HFFc6 (cell line): Measurements from ENCODE around the gene ARL4C. TPM values are rescaled to one million over a fixed set of nuclear protein-coding genes. Genes with fewer than 3 reads are reported as not detected.

ENCODE experiments used
- DNase-seq: peaks from one replicate; pipeline ENCODE4 v3.0.0-alpha.2; 2018
- H3K27ac Mint-ChIP-seq: 2 replicates; pipeline ENCODE4 v1.8.0; 2020; ENCODE audit warnings: mild to moderate bottlenecking, mixed read lengths
- H3K27me3 Mint-ChIP-seq: 2 replicates; pipeline ENCODE4 v1.8.0; 2021; ENCODE audit warnings: mild to moderate bottlenecking, moderate library complexity, mixed read lengths; ENCODE audit not compliant: insufficient read depth
- H3K36me3 Mint-ChIP-seq: 2 replicates; pipeline ENCODE4 v1.8.0; 2021; ENCODE audit warnings: low read depth, mixed read lengths
- H3K4me1 Mint-ChIP-seq: 2 replicates; pipeline ENCODE4 v1.8.0; 2020; ENCODE audit warnings: low read depth, mixed read lengths
- H3K4me3 Mint-ChIP-seq: 2 replicates; pipeline ENCODE4 v1.8.0; 2020; ENCODE audit warnings: mild to moderate bottlenecking, moderate library complexity, mixed read lengths
- H3K9me3 Mint-ChIP-seq: 2 replicates; pipeline ENCODE4 v1.8.0; 2020; ENCODE audit warnings: mild to moderate bottlenecking, mixed read lengths
- long read RNA-seq: library from polyadenylated mRNA; unstranded; transcript quantifications from one replicate; pipeline ENCODE4 v2.0.0, GENCODE V29; 2019
- total RNA-seq, 6 experiments: library from RNA; stranded (reverse); fragmentation: NEBNext Ultra II Directional; extraction: Animal tissue kit (Norgen Biotek cat#: 25700); gene quantifications; 2 replicates in 1 of 6; 3 replicates in 5 of 6; pipeline ENCODE4 v1.2.3, GENCODE V29; 2021
- TF ChIP-seq, protein P1 (sequence below): fragments of 200-600 bp; sonication (generic); IDR thresholded peaks from 2 replicates; pipeline ENCODE4 v1.5.0; 2021; ENCODE audit warnings: antibody characterized with exemption, mild to moderate bottlenecking

The ARL4C gene, protein sequence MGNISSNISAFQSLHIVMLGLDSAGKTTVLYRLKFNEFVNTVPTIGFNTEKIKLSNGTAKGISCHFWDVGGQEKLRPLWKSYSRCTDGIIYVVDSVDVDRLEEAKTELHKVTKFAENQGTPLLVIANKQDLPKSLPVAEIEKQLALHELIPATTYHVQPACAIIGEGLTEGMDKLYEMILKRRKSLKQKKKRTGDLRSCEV
- 1 to 10 TPM; 3.6 to 6.5 (median 6.0) TPM for total RNA-seq
- long read RNA-seq, full-length matches to known transcripts = 3 of 3 reads
- long read RNA-seq, partial matches to known transcripts = 0 of 3 reads
- long read RNA-seq, other reads (novel, unspliced or antisense) = 0 of 3 reads

DNA sequence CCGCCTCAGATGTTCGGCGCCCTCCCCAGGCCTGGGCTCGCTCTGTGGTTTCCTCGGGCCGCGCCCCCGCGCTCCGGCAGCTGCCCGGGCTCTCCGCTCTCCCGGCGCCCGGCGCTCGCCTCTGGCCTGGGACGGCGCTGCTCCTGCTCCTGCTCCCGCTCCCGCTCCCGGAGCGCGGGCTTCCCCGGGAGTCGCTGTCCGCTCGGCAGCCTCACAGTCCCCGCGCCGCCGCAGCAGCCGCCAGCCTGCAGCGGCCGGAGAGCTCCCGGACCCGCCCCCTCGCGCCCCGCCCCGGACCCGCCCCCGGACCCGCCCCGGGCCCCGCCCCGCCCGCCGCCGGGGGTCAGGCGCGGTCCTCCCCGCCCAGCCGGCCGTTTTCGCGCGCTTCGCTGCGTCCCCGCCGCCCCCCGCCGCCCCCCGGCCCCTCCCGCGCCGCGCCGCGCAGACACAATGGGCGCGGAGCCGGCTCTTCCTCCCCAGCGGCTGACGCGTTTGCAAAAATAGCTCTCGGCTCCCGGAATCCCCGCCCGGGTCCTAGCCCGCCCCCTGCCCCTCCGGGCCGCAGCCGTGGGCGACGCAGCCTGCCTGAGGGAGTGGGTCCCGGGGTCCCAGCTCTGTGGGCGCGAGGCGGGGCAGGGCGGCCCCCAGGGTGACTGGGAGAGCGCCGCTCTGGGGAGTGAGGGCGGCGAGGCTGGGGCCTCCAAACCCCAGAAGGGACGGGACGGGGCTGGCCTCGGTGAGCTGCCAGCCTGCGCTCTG, at the start of gene ARL4C:
ARL4C (minus strand) TSS at position 247 of the 759 bp plus-strand sequence. CDS start 495 bp downstream, outside the sequence.
- Mint-ChIP-seq H3K27me3 (no peaks in the 10 kb centered on the region), H3K9me3 (peaks cover 4% of the 10 kb centered on the region; the same call in 1 of the 2 replicates), H3K4me1 (peaks cover 36% of the 10 kb centered on the region), H3K4me3 (peak within 1 kb of the TSS; percentile 93), H3K27ac (peak within 1 kb of the TSS; percentile 80), H3K36me3 (peaks cover 6% of the 10 kb centered on the region)
- TF ChIP-seq, protein P1, sequence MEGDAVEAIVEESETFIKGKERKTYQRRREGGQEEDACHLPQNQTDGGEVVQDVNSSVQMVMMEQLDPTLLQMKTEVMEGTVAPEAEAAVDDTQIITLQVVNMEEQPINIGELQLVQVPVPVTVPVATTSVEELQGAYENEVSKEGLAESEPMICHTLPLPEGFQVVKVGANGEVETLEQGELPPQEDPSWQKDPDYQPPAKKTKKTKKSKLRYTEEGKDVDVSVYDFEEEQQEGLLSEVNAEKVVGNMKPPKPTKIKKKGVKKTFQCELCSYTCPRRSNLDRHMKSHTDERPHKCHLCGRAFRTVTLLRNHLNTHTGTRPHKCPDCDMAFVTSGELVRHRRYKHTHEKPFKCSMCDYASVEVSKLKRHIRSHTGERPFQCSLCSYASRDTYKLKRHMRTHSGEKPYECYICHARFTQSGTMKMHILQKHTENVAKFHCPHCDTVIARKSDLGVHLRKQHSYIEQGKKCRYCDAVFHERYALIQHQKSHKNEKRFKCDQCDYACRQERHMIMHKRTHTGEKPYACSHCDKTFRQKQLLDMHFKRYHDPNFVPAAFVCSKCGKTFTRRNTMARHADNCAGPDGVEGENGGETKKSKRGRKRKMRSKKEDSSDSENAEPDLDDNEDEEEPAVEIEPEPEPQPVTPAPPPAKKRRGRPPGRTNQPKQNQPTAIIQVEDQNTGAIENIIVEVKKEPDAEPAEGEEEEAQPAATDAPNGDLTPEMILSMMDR = no peak; the same call in 1 of the 2 replicates
- peak; percentile 68 for DNase-seq

DNA sequence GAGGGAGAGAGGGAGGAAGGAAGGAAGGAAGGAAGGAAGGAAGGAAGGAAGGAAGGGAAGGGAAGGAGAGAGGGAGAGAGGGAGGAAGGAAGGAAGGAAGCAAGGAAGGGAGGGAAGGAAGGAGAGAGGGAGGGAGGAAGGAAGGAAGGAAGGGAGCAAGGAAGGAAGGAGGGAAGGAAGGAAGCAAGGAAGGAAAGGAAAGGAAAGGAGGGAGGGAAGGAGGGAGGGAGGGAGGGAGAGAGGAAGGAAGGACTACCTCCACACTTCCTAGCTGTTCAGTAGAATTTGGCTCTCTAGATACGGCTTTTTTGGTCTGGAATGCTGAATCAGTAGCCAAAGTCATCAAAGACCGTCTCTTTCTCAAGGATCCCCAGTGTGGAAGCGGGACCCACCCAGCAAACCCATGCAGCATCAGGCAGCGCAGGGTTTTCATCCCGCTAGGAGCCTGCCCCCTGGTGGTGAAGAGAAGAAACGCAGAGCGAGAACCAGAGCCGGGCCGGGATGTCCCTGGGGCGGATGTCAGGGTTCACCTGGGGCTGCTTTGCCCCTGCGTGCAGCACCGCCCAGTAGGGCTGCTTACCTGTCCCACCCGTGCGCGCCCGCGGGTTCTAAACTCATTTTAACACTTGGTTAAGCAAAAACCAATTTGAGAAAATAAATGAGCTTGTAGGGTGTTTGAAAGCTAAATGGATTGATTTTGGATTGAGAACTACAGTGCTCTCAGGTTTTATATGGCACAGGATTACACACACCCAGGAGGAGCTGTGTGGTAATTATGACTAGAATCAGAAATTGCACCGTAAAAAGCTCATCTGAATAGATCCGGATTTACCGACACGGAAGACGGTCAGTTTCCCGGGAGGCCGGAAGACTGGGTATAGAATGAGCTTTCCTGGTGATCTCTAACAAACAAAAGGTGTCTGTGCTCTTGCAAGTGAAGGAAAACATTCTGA, 48.1 kb upstream of the ARL4C start:
- H3K27me3 Mint-ChIP-seq = peaks cover 10% of the 10 kb centered on the region
- no peaks in the 10 kb centered on the region for H3K36me3 Mint-ChIP-seq
- peaks cover 4% of the 10 kb centered on the region for H3K4me1 Mint-ChIP-seq
- TF ChIP-seq, protein P1 = peak; percentile 98
- no peak overlapping the region for H3K4me3 Mint-ChIP-seq
- no peaks in the 10 kb centered on the region for H3K9me3 Mint-ChIP-seq
- no peak overlapping the region for H3K27ac Mint-ChIP-seq
- DNase-seq = peak; percentile 39

DNA sequence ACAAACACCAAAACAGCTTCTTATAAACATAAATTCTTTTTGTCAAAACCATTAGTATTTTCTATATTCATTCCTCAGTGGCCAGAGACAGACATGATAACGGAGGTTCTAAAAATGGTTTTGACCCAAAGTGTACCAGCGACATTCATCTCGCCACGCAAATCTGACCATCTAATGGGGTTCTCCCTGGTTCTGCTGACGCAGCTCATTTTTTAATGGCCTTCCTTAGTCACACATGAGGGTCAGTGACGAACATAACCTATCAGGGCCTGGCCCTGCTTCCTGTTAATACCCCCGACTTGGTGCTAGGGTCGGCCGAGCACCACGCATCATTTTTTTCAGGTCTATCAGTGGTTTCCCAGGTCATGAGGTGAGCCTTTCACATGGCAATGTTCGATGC, 45.9 kb upstream of the ARL4C start:
- Mint-ChIP-seq H3K4me1 (no peaks in the 10 kb centered on the region), H3K27me3 (peaks cover 13% of the 10 kb centered on the region)

DNA sequence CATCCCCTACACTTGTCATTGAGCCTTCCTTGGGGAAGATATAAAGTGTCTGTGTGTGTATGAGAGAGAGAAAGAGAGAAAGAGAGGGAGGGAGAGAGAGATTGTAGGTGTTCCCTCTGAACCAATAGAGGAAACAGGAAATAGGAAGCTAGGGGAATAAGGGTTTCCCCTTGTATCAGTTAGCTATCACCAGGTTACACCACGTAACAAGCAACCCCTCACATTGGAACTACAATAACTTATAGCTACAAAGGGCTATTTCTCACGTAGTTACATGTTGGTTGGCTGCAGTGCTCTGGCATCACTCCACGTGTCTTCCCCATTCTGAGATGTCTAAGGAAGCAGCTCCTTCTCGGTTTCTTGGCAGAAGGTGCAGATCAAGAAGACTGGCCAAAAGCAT, 41.0 kb upstream of the ARL4C start:
- no peak for DNase-seq
- no peaks in the 10 kb centered on the region for H3K9me3 Mint-ChIP-seq
- no peak overlapping the region for H3K27ac Mint-ChIP-seq
- H3K36me3 Mint-ChIP-seq = no peaks in the 10 kb centered on the region
- no peak overlapping the region for H3K4me3 Mint-ChIP-seq
- H3K4me1 Mint-ChIP-seq = no peaks in the 10 kb centered on the region
- TF ChIP-seq, protein P1 = no peak
- H3K27me3 Mint-ChIP-seq = peaks cover 15% of the 10 kb centered on the region

More for the DNA sequence above, 45.9 kb upstream of the ARL4C start:
- H3K27ac Mint-ChIP-seq = no peak overlapping the region
- H3K9me3 Mint-ChIP-seq = no peaks in the 10 kb centered on the region
- no peaks in the 10 kb centered on the region for H3K36me3 Mint-ChIP-seq
- DNase-seq = no peak
- TF ChIP-seq, protein P1 = no peak
- H3K4me3 Mint-ChIP-seq = no peak overlapping the region
